Measurements from ENCODE around the gene MIAT. TPM values are rescaled to one million over a fixed set of nuclear protein-coding genes. Genes with fewer than 3 reads are reported as not detected.

The MIAT gene
- total RNA-seq, 4 donors from 2014 or later: 0.49 to 1.5 (median 0.93) TPM

DNA sequence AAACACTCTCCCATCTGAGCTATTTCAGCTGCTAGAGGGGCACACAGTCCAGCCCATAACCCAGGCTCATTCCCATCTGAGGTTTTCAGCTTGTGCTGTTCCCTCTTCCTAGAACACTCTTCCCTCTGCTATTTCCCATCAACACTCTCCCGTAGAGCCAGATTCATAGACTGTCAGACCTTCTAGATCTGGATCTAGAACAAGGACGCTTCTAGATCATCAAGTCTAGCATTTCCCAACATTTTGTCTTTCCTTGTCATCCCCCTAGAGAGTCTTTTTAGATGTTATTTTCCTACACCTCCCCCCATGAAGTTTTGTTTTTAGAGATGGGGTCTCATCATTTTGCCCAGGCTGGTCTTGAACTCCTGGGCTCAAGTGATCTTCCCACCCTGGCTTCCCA, 22.3 kb upstream of the MIAT start:
- TF ChIP-seq, protein P1, sequence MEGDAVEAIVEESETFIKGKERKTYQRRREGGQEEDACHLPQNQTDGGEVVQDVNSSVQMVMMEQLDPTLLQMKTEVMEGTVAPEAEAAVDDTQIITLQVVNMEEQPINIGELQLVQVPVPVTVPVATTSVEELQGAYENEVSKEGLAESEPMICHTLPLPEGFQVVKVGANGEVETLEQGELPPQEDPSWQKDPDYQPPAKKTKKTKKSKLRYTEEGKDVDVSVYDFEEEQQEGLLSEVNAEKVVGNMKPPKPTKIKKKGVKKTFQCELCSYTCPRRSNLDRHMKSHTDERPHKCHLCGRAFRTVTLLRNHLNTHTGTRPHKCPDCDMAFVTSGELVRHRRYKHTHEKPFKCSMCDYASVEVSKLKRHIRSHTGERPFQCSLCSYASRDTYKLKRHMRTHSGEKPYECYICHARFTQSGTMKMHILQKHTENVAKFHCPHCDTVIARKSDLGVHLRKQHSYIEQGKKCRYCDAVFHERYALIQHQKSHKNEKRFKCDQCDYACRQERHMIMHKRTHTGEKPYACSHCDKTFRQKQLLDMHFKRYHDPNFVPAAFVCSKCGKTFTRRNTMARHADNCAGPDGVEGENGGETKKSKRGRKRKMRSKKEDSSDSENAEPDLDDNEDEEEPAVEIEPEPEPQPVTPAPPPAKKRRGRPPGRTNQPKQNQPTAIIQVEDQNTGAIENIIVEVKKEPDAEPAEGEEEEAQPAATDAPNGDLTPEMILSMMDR (IDR thresholded peaks at IDR 0.05; ENCODE audit: low read depth): no peak

DNA sequence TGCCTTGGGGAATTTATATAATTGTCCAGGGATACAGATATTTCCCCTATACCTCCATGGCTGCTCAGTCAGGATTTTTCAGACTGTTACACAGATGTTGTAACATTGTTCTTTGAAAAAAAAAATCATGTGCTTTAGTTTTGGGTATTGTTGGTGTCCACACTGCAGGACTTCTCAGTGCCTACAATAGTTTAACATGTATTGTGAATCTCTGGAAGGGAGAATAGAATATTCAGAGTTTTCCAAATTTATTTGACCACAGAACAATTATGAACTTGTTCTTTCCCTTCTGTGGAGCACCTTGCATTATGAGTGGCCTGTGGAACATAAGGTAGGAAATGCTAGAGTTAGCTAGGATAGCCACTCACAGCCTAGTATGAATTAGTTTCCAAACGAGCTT, 21.1 kb upstream of the MIAT start:
- TF ChIP-seq, protein P1 (IDR thresholded peaks at IDR 0.05; ENCODE audit: low read depth): no peak

DNA sequence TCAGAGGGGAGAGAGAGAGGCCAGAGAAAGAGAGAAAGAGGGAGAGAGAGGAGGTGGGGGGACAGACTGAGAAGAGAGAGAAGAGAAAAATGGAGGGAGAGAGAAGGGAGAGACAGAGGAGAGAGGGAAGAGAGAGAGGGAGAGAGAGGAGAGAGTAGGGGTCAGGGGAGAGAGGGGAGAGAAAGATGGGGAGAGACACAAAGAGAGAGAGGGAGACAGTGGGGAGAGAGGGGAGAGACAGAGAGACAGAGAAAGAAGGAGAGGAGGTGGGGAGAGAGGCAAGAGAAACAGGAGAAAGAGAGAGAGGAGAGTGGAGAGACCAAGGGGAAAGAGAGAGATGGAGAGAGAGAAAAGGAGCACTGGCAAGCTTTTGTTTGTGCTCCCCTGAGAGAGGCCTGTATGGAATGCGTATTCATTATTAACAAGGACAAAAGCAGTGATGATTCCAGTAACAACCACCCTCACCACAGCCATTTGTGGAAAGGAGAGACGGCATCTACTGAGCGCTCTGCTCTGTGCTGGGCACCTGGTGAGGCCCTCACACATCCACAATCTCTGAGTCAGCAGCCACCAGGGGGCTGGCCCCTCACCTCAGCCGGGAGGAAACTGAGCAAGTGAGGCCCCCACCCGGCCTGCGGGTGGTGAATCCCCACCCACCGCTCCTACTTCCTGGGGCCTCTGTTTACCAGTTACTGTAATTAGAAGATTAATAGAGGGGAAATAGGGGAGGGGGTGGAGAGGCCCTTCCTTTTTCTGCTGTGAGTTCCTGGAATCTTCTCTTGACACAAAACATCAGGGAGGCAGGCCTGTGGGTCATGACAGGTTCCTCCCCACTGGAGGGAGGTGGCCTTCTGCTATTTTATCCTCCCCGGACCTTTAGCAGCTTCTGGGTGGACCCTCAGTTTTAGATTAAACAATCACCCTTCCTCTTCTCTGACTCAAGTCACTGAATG, 14.6 kb upstream of the MIAT start:
- TF ChIP-seq, protein P1 (IDR thresholded peaks at IDR 0.05; ENCODE audit: low read depth): no peak

DNA sequence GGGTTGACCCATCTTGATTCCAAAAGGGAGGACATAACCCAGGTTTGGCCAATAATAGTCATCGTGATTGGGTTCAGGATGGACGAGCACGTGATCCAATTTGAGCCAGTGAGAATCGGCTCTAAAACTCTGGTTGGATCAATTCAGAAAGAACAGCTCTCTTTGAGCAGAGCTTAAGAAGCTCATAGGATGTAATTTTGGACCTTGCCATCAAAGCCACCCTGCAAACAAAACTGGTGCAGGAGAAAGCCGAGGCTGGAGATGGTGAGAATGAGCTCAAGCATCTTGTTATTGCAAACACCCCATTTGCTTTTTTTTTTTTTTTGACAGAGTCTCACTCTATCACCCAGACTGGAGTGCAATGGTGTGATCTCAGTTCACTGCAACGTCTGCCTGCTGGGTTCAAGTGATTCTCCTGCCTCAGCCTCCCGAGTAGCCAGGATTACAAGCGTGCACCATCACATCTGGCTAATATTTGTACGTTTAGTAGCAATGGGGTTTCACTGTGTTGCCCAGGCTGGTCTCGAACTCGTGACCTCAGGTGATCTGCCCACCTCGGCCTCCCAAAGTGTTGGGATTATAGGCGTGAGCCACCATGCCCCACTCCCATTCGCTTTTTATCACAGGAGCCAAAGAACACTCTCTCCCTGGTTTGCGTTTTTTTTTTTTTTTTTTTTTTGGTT, 13.8 kb upstream of the MIAT start:
- TF ChIP-seq, protein P1 (IDR thresholded peaks at IDR 0.05; ENCODE audit: low read depth): no peak

DNA sequence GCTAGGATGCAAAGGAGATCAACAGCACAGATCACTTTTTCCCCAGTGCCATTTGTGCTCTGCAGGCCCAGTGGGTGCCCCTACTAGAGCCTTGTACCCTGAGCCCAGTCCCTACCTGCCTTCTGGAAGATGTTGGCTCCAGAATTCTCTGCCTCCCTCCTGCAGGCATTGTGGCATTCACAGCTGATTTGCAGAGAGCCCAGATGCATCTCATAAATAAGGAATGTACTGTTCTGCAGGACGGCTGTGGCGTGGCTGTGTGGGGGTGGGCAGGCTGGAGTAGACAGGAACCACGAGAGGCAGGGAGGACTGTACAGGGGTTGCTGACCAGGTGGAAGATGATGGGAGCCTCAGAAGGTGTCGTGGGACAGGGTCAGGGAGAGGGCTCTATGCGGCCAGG, 11.2 kb upstream of the MIAT start:
- TF ChIP-seq, protein P1 (IDR thresholded peaks at IDR 0.05; ENCODE audit: low read depth): no peak

DNA sequence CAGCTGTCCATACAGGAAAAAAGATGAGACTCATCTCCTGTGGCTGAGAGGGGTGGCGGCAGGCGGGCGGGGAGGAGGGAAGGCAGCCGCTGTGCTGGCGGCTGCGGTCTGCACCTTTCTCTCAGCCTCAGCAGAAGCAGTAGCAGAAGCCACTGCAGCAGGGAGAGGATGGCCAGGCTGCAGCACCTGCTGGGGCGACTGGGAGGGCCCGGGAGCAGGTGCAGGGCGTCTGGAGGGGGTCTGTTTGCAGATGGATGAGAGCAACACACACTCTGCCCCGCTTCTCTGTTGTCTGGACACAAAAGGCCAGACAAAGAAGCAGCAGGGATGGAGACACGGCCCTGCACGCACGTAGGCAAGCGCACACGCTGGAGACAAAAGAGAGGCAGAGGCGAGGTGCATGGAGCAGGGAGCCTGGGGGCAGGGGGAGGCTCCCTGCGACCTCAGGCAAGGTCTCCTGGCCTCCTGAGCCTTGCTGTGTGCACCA, 9.3 kb upstream of the MIAT start:
- TF ChIP-seq, protein P1 (IDR thresholded peaks at IDR 0.05; ENCODE audit: low read depth): no peak

Measured in subcutaneous adipose tissue (tissue), 4 donors.